ENCODE results near the gene ZNF14. TPM values are rescaled to one million over a fixed set of nuclear protein-coding genes. Genes with fewer than 3 reads are reported as not detected.

ZNF14 gene
- total and polyA plus RNA-seq, 2 experiments from 2014 or later: 4.6 to 10.2 TPM

GRCh38 chr19:19661141-19661674 lies 71.7 kb downstream of the ZNF14 start (continued):
- TF ChIP-seq REST (IDR thresholded peaks at IDR 0.05; ENCODE audit: unreplicated experiment) (no peak), NANOG (IDR thresholded peaks at IDR 0.05; ENCODE audit: borderline replicate concordance) (no peak), STAT1 (IDR thresholded peaks at IDR 0.05; ENCODE audit: unreplicated experiment) (no peak), ZNF114 (CRISPR knock-in tag; IDR thresholded peaks at IDR 0.05) (no peak)

Small RNA genes lying within 50 kb of the gene (small RNA-seq; reads per million reads assigned to genes)
- not detected for gene AC011458.2 (ENCODE audit: low replicate concordance)
- not detected for gene AC011477.5 (ENCODE audit: low replicate concordance)

Other genes starting within 250 kb of the ZNF14 start
- 4.5 and 4.9 TPM in 2 replicates for gene TSSK6, start 217.6 kb downstream of the ZNF14 start, total RNA-seq (2014; rRNA removed; shearing (Covaris generic))
- gene TSSK6, start 217.6 kb downstream of the ZNF14 start, polyA plus RNA-seq (2016; fragmentation: Nextera tagmentation; extraction: Ambion mirVana): 0.28 and 0.63 TPM in 2 replicates
- 37.6 and 143 TPM in 2 replicates for gene NDUFA13, start 216.9 kb downstream of the ZNF14 start, total RNA-seq (2014; rRNA removed; shearing (Covaris generic))
- gene NDUFA13, start 216.9 kb downstream of the ZNF14 start, polyA plus RNA-seq (2016; fragmentation: Nextera tagmentation; extraction: Ambion mirVana): 598 and 619 TPM in 2 replicates
- 0.85 and 3.5 TPM in 2 replicates for gene YJEFN3, start 204.2 kb downstream of the ZNF14 start, total RNA-seq (2014; rRNA removed; shearing (Covaris generic))
- 3.7 and 6.5 TPM in 2 replicates for gene YJEFN3, start 204.2 kb downstream of the ZNF14 start, polyA plus RNA-seq (2016; fragmentation: Nextera tagmentation; extraction: Ambion mirVana)
- 17.0 and 21.6 TPM in 2 replicates for gene CILP2, start 194.8 kb downstream of the ZNF14 start, total RNA-seq (2014; rRNA removed; shearing (Covaris generic))
- 4.0 and 5.0 TPM in 2 replicates for gene CILP2, start 194.8 kb downstream of the ZNF14 start, polyA plus RNA-seq (2016; fragmentation: Nextera tagmentation; extraction: Ambion mirVana)
- 1.5 and 2.6 TPM in 2 replicates for gene PBX4, start 114.4 kb downstream of the ZNF14 start, total RNA-seq (2014; rRNA removed; shearing (Covaris generic))
- gene PBX4, start 114.4 kb downstream of the ZNF14 start, polyA plus RNA-seq (2016; fragmentation: Nextera tagmentation; extraction: Ambion mirVana): 4.1 and 5.3 TPM in 2 replicates
- gene LPAR2, start 104.9 kb downstream of the ZNF14 start, total RNA-seq (2014; rRNA removed; shearing (Covaris generic)): 49.5 and 63.1 TPM in 2 replicates
- 35.8 and 39.4 TPM in 2 replicates for gene LPAR2, start 104.9 kb downstream of the ZNF14 start, polyA plus RNA-seq (2016; fragmentation: Nextera tagmentation; extraction: Ambion mirVana)
- gene GMIP, start 89.5 kb downstream of the ZNF14 start, total RNA-seq (2014; rRNA removed; shearing (Covaris generic)): 19.8 and 22.1 TPM in 2 replicates
- 5.1 and 6.2 TPM in 2 replicates for gene GMIP, start 89.5 kb downstream of the ZNF14 start, polyA plus RNA-seq (2016; fragmentation: Nextera tagmentation; extraction: Ambion mirVana)
- 109 and 307 TPM in 2 replicates for gene ATP13A1, start 69.4 kb downstream of the ZNF14 start, total RNA-seq (2014; rRNA removed; shearing (Covaris generic))
- 38.1 and 41.5 TPM in 2 replicates for gene ATP13A1, start 69.4 kb downstream of the ZNF14 start, polyA plus RNA-seq (2016; fragmentation: Nextera tagmentation; extraction: Ambion mirVana)
- 46.4 and 51.0 TPM in 2 replicates for gene ZNF101, start 64.3 kb downstream of the ZNF14 start, total RNA-seq (2014; rRNA removed; shearing (Covaris generic))
- 47.9 and 52.9 TPM in 2 replicates for gene ZNF101, start 64.3 kb downstream of the ZNF14 start, polyA plus RNA-seq (2016; fragmentation: Nextera tagmentation; extraction: Ambion mirVana)
- 24.7 and 26.0 TPM in 2 replicates for gene ZNF506, start 88.6 kb upstream of the ZNF14 start, total RNA-seq (2014; rRNA removed; shearing (Covaris generic))
- gene ZNF506, start 88.6 kb upstream of the ZNF14 start, polyA plus RNA-seq (2016; fragmentation: Nextera tagmentation; extraction: Ambion mirVana): 30.4 and 42.1 TPM in 2 replicates
- gene ZNF253, start 132.8 kb upstream of the ZNF14 start, total RNA-seq (2014; rRNA removed; shearing (Covaris generic)): 44.7 and 58.2 TPM in 2 replicates
- gene ZNF253, start 132.8 kb upstream of the ZNF14 start, polyA plus RNA-seq (2016; fragmentation: Nextera tagmentation; extraction: Ambion mirVana): 17.6 and 31.4 TPM in 2 replicates
- gene ZNF93, start 167.8 kb upstream of the ZNF14 start, total RNA-seq (2014; rRNA removed; shearing (Covaris generic)): 122 and 123 TPM in 2 replicates
- 40.5 and 48.6 TPM in 2 replicates for gene ZNF93, start 167.8 kb upstream of the ZNF14 start, polyA plus RNA-seq (2016; fragmentation: Nextera tagmentation; extraction: Ambion mirVana)

Measured in GM23338 (cell line).